ENCODE measurements around the gene AFP. TPM values are rescaled to one million over a fixed set of nuclear protein-coding genes. Genes with fewer than 3 reads are reported as not detected.

Gene AFP
- polyA plus RNA-seq, 2 of the 4 experiments (the other 2 are of a cell fraction): 1.8 to 4.5 TPM

- Histone ChIP-seq H3K27ac (no peak overlapping the region), H3K4me1 (no peaks in the 10 kb centered on the region), H3K9me3 (no peaks in the 10 kb centered on the region), H3K4me2 (no peak overlapping the region), H3K4me3 (no peak overlapping the region)
- TF ChIP-seq SREBF2 (IDR thresholded peaks at IDR 0.05): no peak
- no peak for TF ChIP-seq MAZ (IDR thresholded peaks at IDR 0.05; ENCODE audit: borderline replicate concordance, low read depth, low read length)
- no peak for TF ChIP-seq TP53 (CRISPR knock-in tag; IDR thresholded peaks at IDR 0.05)
- TF ChIP-seq POLR2A (IDR thresholded peaks at IDR 0.05; ENCODE audit: low read length): no peak
- TF ChIP-seq RNF2 (IDR thresholded peaks at IDR 0.05; ENCODE audit: borderline replicate concordance, low read depth): no peak
- TF ChIP-seq ATOH8 (CRISPR knock-in tag; IDR thresholded peaks at IDR 0.05; ENCODE audit: low read depth): no peak
- no peak for TF ChIP-seq TFCP2L1 (CRISPR knock-in tag; IDR thresholded peaks at IDR 0.05)
- no peak for TF ChIP-seq NFE2L2 (conservative IDR thresholded peaks at IDR 0.05; ENCODE audit: low read length)
- TF ChIP-seq GATA3 (IDR thresholded peaks at IDR 0.05; ENCODE audit: borderline replicate concordance): no peak
- TF ChIP-seq SMC3 (IDR thresholded peaks at IDR 0.05): no peak
- no peak for TF ChIP-seq EP300 (IDR thresholded peaks at IDR 0.05)
- no peak for TF ChIP-seq CBX8 (IDR thresholded peaks at IDR 0.05)
- no peak for TF ChIP-seq HDAC2 (IDR thresholded peaks at IDR 0.05)
- TF ChIP-seq CHD4 (IDR thresholded peaks at IDR 0.05; ENCODE audit: borderline replicate concordance): no peak
- ATAC-seq (no peak), FAIRE-seq (no peak), DNase-seq (ENCODE audit: low read depth in 1 of 2, low spot score in 1 of 2) (no peak)
- ChIA-PET POLR2A (no interaction called here), CTCF (no interaction called here)
- 7% methylated on average over 2 of the region's 2 CpGs for WGBS (ENCODE audit: missing lambda C conversion rate)
These were observed 34.6 kb upstream of the AFP start for GRCh38 chr4:73401412-73401811.

GRCh38 chr4:73404042-73404441 lies 32.0 kb upstream of the AFP start, which contains the start of gene ALB:
TSS of gene ALB (plus strand) at chr4:73404287. CDS start at chr4:73404328, 41 bp downstream.
- WGBS (ENCODE audit: missing lambda C conversion rate): 60% methylated on average over 7 of the region's 7 CpGs
- POLR2A ChIA-PET: no interaction called here
- Histone ChIP-seq H3K9me3 (no peaks in the 10 kb centered on the region), H3K27ac (no peak within 1 kb of the TSS), H3K4me2 (no peak within 1 kb of the TSS), H3K4me1 (no peaks in the 10 kb centered on the region), H3K4me3 (no peak within 1 kb of the TSS)
- TF ChIP-seq E2F6 (IDR thresholded peaks at IDR 0.05; ENCODE audit: borderline replicate concordance, low read depth) (no peak), FOSB (CRISPR knock-in tag; IDR thresholded peaks at IDR 0.05) (no peak), HOXB5 (CRISPR knock-in tag; IDR thresholded peaks at IDR 0.05) (no peak), SREBF2 (IDR thresholded peaks at IDR 0.05) (no peak), RAD21 (conservative IDR thresholded peaks at IDR 0.05 in 1 of 2, IDR thresholded peaks at IDR 0.05 in 1 of 2) (no peak), MYC (IDR thresholded peaks at IDR 0.05; ENCODE audit: borderline replicate concordance, low read length) (no peak), CTCF (IDR thresholded peaks at IDR 0.05) (no peak), RCOR1 (IDR thresholded peaks at IDR 0.05; ENCODE audit: low read depth, low read length) (no peak), KDM5A (IDR thresholded peaks at IDR 0.05) (no peak), RNF2 (IDR thresholded peaks at IDR 0.05; ENCODE audit: borderline replicate concordance, low read depth) (no peak), POLR2AphosphoS2 (conservative IDR thresholded peaks at IDR 0.05; ENCODE audit: low read length) (no peak)
- DNase-seq (ENCODE audit: low read depth in 1 of 2, low spot score in 1 of 2): no peak
- CTCF ChIA-PET: interaction anchor here (0.6 kb wide), 1 partner anchor 22 kb away, joined by 3 read pairs; no protein-coding TSS in a partner anchor
- FAIRE-seq: no peak
- ATAC-seq: no peak

- ChIA-PET CTCF (no interaction called here), POLR2A (no interaction called here)
- WGBS (ENCODE audit: missing lambda C conversion rate): 91% methylated on average over 1 of the region's 1 CpG
These were observed 31.6 kb upstream of the AFP start for GRCh38 chr4:73404457-73404856.

More at GRCh38 chr4:73404457-73404856, 31.6 kb upstream of the AFP start:
- H3K9me3 ChIP-seq: no peaks in the 10 kb centered on the region
- no peak overlapping the region for H3K27ac ChIP-seq
- no peak for TF ChIP-seq BCL3 (IDR thresholded peaks at IDR 0.05)
- TF ChIP-seq ZNF302 (CRISPR knock-in tag; IDR thresholded peaks at IDR 0.05): no peak
- no peak for TF ChIP-seq FOSL2 (IDR thresholded peaks at IDR 0.05)
- no peak for TF ChIP-seq FOSL2 (CRISPR knock-in tag; IDR thresholded peaks at IDR 0.05)
- TF ChIP-seq ATOH8 (CRISPR knock-in tag; IDR thresholded peaks at IDR 0.05; ENCODE audit: low read depth): no peak
- TF ChIP-seq ESRRA (IDR thresholded peaks at IDR 0.05; ENCODE audit: borderline replicate concordance, low read length): no peak
- no peak for TF ChIP-seq EHF (CRISPR knock-in tag; IDR thresholded peaks at IDR 0.05)
- TF ChIP-seq SMC3 (IDR thresholded peaks at IDR 0.05): no peak
- no peak for TF ChIP-seq USF2 (IDR thresholded peaks at IDR 0.05)
- ATAC-seq: no peak
- no peak for FAIRE-seq
- no peak overlapping the region for H3K4me2 ChIP-seq
- DNase-seq (ENCODE audit: low read depth in 1 of 2, low spot score in 1 of 2): no peak
- H3K4me1 ChIP-seq: no peaks in the 10 kb centered on the region
- H3K4me3 ChIP-seq: no peak overlapping the region
